GM18868 (cell line): ENCODE results near the gene MICA.
"Not testable (repeated sequence)": the region's sequence is repeated elsewhere in the genome, so short reads cannot be mapped to it uniquely, and the experiment has no call there.

Experiments
- ATAC-seq: cut with Tn5 transposase; IDR thresholded peaks from one replicate; pipeline ENCODE4 v1.9.1; 2021; ENCODE audit warnings: mild to moderate bottlenecking, moderate library complexity; ENCODE audit not compliant: unreplicated experiment

MICA gene

GRCh38 chr6:31405996-31406395 lies 2.6 kb downstream of the MICA start:
- no peak for ATAC-seq

- no peak for ATAC-seq
Measured at GRCh38 chr6:31407699-31408098, 4.3 kb downstream of the MICA start.

GRCh38 chr6:31412506-31412905 lies 9.1 kb downstream of the MICA start:
- ATAC-seq = no peak

GRCh38 chr6:31414148-31414770 lies 10.9 kb downstream of the MICA start:
- ATAC-seq = not testable (repeated sequence)

- no peak for ATAC-seq
Measured at GRCh38 chr6:31414771-31415265, 11.4 kb downstream of the MICA start.

- ATAC-seq = no peak
Measured at GRCh38 chr6:31416394-31417014, 13.1 kb downstream of the MICA start.

- no peak for ATAC-seq
Measured at GRCh38 chr6:31418251-31418650, 14.9 kb downstream of the MICA start.

GRCh38 chr6:31419842-31420241 lies 16.4 kb downstream of the MICA start:
- no peak for ATAC-seq

- ATAC-seq = no peak
Measured at GRCh38 chr6:31420546-31420945, 17.2 kb downstream of the MICA start.

- ATAC-seq = no peak
Measured at GRCh38 chr6:31422587-31422986, 19.2 kb downstream of the MICA start.

- ATAC-seq = no peak
Measured at GRCh38 chr6:31423550-31423949, 20.2 kb downstream of the MICA start.

GRCh38 chr6:31426395-31427354 lies 23.3 kb downstream of the MICA start:
- no peak for ATAC-seq

- no peak for ATAC-seq
Measured at GRCh38 chr6:31430449-31430848, 27.1 kb downstream of the MICA start.

GRCh38 chr6:31435051-31435450 lies 31.7 kb downstream of the MICA start:
- ATAC-seq = not testable (repeated sequence)

GRCh38 chr6:31438222-31438621 lies 34.8 kb downstream of the MICA start:
- ATAC-seq = no peak

GRCh38 chr6:31438677-31439076 lies 35.3 kb downstream of the MICA start:
- ATAC-seq = no peak

- no peak for ATAC-seq
Measured at GRCh38 chr6:31441365-31442267, 38.2 kb downstream of the MICA start.

- no peak for ATAC-seq
Measured at GRCh38 chr6:31446481-31446880, 43.1 kb downstream of the MICA start.

- not testable (repeated sequence) for ATAC-seq
Measured at GRCh38 chr6:31446999-31447789, 43.8 kb downstream of the MICA start.

- ATAC-seq = no peak
Measured at GRCh38 chr6:31450751-31451150, 47.4 kb downstream of the MICA start.
